Femur (tissue), 1 donor: ENCODE data around the gene FMNL1.

Experiments used
- DNase-seq: peaks from one replicate; pipeline ENCODE4 v3.0.0-alpha.2; 2017

Gene FMNL1

DNA sequence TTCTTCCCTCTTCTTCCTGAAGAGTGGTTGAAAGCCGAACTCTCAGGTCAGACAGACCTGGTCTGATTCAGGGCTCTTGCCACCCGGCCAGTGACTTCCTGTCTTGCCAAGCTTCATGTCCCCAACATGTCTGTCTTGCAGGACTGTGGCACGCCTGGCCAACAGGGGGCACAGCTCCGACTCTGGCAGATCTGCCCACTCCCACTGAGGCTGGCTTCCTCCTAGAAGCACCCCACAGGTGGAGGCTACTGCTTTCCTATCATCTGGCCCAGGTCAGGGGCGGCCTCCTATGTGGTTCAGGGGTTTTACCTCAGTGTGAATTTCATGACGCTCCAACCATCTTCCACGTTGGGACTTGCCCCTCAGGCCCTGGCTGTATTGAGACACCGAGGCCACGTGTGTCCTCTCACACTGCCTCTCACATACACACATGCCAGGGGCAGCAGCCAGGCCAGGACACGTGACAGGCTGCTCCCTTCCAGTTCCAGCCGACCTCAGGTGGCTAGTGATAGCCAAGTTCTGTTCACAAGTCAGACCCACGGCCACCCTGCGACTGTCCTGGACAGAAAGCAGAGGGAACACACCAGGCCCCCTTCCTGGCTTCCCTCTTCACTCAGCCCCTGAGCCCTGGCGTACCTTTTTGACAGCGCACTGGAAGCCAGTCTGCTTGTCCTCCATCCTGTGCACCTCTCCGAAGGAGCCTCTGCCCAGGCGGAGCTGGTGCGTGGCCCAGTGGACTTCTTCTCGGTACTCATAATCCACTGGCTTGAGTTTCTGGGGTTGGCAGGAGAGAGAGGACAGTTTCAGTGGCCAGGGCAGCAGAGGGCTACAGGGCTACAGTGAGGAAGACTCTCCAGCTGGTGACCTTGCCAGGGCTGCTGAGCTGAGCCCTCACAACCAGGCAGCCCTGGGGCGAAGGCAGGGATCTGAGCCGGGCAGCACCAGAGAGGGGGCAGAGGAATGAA lies 62.8 kb downstream of the FMNL1 start:
- DNase-seq: no peak

GRCh38 chr17:45286286-45286685 lies 64.6 kb downstream of the FMNL1 start:
- DNase-seq: no peak

DNA sequence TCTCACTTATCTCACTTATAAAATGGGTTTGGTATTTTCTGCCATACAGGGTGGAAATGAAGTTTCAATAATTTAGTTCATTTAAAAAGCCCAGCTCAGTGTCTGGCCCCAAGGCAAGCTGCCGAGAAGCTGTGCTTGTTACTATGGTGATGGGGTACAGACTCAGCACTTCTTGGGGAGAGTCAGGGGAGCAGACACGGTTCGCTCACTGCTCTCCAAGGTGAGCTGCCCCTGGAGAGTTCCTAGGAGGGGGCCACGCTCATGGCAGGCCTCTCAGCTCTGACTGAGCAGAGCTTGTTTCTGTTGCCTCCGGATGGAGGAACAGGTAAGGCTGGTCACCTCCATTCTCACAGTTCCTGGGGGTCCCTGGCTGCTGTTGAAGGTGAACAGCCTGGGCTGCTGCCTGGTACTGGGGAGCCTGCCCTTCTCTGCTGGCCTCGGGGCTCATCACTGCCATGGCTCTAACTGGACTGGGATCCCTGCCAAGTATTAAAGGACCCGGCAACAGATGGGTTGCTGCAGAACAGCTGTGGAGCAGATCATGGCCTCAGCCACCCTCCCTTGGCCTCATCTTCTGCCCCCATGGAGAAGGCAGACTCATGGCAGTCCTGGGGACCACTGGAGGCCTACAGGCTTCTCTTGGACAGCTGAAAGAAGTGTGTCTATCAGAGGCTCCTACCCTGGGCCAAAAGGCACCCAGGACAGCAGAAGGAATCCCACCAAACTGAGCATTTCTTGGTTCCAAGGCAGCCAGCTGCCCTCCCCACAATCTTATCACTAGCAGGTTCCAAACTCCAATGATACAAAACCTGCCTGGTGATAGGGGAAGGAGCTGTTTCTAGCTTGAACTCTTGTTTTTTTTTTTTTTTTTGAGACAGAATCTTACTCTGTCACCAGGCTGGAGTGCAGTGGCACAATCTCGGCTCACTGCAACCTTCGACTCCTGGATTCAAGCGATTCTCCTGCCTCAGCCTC lies 66.1 kb downstream of the FMNL1 start:
- peak; percentile 70 for DNase-seq

DNA sequence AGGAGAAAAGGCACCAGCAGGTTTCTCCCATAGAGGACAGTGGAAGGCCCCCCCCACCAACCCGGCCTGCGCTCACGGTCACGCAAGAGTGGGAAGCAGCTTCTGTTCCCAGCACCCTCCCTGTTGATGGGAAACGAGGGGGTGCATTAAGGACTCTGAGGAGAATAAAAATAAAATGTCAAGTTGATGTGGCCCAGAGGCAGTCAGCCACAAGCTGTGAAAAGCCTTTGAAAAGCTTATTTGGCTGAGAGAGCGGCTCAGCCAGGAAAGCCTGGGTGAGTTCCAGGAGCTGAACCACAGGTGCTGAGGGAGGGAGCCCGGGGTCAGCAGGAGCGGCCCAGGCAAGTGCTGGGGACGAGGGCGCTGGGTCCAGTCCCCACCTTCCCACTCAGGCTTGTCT lies 67.1 kb downstream of the FMNL1 start:
- peak; percentile 55 for DNase-seq

DNA sequence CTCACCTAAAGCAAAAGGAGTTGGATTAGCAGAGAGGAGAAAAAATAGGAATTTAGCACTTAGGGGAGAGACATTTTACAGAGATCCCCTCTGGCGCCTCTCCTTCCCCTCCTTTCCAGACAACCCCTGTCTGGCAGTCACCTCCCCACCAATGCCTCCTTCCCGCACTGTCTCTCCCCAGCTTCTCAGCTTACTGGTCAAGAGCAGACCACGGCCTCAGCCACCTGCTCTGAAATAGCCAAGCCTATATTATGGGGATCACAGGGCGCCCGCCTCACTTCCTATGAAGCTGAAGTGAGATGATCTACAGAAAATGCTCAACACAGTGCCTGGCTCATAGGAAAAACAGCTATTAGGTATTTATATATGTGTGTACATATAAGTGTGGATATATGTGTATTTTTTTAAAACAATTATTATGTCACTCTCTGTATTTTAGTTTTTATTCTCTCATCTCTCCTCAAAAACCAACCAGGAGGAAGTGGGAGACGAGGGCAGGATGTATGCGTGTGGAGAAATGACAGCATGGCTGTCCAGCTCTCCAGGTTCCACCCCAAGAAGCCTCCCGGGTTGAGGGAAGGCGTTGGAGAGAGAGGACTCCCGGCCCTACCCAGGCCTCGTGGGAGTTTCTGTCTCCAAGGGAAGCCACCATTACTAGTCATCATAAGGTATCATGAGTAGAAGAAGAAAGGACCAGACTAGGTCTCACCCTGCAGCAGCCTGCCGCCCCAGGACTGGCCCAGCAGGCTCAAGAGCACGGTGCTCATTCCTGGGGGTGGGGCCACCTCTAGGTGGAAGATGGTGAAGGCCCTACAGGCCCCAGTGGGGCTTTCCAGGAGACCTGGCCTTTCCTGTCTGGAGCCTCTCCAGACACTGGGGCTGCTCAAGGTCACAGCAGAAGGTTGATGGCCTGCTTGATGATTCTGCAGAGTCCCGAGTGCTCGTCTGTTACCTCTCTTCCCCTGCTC lies 67.9 kb downstream of the FMNL1 start:
- DNase-seq: no peak

GRCh38 chr17:45290269-45290765 lies 68.6 kb downstream of the FMNL1 start:
- DNase-seq: no peak

GRCh38 chr17:45291171-45291805 lies 69.6 kb downstream of the FMNL1 start:
- no peak for DNase-seq

GRCh38 chr17:45292696-45293412 lies 71.2 kb downstream of the FMNL1 start:
- no peak for DNase-seq

GRCh38 chr17:45293413-45294211 lies 71.9 kb downstream of the FMNL1 start:
- peak; percentile 75 for DNase-seq

DNA sequence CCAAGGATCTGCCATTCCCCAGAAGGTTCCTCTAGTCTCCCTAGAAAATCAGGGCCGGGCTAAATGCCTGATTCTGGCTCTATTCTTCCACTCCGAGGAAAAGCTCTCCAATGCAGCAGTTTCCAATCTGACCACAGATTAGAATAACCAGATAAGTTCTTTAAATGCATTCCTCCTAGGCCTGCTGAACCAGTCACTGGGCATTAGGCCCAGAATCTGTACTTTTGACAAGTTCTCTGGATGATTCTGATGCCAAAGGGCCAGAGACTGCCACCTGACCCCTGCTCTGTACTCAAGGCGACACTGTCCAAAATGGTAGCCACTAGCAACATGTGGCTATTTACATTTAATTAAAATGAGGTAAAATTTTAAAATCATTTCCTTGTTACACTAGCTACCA lies 72.8 kb downstream of the FMNL1 start:
- DNase-seq: no peak

- DNase-seq: no peak
Measured at GRCh38 chr17:45296003-45296832, 74.5 kb downstream of the FMNL1 start.

DNA sequence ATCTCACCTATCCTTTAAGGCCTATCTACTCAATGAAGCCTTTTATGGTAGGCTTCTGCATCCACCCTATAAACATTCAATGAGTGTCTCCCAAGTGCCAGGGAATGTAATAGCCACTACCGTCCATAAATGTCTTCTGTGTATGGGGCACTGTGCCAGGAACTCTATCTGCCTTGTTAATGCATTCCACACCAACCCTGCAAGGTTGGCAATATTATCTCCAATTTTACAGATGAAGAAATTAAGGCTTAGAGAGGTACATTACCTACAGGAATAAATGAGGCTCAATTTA lies 75.1 kb downstream of the FMNL1 start:
- DNase-seq: no peak
